Fibroblast of lung (primary cell): ENCODE data around the gene TTC14.

Source experiments
- EZH2 ChIP-seq: IDR thresholded peaks from 2 replicates; pipeline ENCODE4 v1.5.1; 2012; ENCODE audit warnings: low read length, control low read depth, mild to moderate bottlenecking; ENCODE audit errors: missing control alignments
- TF ChIP-seq, protein P1 (sequence below), 2 donors: IDR thresholded peaks in 1 of 2; conservative IDR thresholded peaks in 1 of 2; 1 replicate in 1 of 2; 2 replicates in 1 of 2; pipeline ENCODE4 v1.5.1; 2011 to 2012; ENCODE audit warnings: low read length in 2 of 2, control low read depth in 1 of 2, inconsistent platforms in 1 of 2, low read depth in 1 of 2, mild to moderate bottlenecking in 1 of 2

DNA sequence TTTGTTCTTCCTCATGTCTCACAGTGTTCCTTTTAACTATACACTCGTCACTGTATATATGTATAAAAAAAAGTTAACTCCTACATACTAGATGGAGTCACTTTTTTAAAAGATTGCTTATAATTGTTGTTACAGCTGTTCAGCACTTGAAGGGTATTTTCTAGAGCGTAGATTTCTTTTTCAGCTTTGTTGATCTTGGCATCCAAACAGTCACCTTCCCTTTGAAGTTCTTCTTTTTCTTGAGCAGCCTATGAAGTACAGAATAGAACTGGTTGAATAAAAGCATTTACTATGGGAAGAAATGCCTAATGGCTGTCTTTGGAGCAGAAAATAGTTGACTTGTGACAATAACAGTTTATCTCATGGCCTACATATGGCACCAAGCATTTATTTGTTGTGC, 17.8 kb downstream of the TTC14 start:
- TF ChIP-seq, protein P1, sequence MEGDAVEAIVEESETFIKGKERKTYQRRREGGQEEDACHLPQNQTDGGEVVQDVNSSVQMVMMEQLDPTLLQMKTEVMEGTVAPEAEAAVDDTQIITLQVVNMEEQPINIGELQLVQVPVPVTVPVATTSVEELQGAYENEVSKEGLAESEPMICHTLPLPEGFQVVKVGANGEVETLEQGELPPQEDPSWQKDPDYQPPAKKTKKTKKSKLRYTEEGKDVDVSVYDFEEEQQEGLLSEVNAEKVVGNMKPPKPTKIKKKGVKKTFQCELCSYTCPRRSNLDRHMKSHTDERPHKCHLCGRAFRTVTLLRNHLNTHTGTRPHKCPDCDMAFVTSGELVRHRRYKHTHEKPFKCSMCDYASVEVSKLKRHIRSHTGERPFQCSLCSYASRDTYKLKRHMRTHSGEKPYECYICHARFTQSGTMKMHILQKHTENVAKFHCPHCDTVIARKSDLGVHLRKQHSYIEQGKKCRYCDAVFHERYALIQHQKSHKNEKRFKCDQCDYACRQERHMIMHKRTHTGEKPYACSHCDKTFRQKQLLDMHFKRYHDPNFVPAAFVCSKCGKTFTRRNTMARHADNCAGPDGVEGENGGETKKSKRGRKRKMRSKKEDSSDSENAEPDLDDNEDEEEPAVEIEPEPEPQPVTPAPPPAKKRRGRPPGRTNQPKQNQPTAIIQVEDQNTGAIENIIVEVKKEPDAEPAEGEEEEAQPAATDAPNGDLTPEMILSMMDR (conservative IDR thresholded peaks at IDR 0.05 in 1 of 2, IDR thresholded peaks at IDR 0.05 in 1 of 2; ENCODE audit: low read depth in 1 of 2, low read length in 2 of 2), result no peak
- no peak for TF ChIP-seq EZH2
